OCI-LY7 (cell line): Measurements from ENCODE around the gene CEP63.

Experiments
- EZH2phosphoT487 ChIP-seq: fragments of 200-600 bp; sonication (generic); IDR thresholded peaks from 2 replicates; pipeline ENCODE4 v1.6.1; 2018; ENCODE audit warnings: low read depth, borderline replicate concordance, mild to moderate bottlenecking, mixed run types, antibody characterized with exemption, low read length, moderate library complexity, mixed read lengths
- TF ChIP-seq, protein P1 (sequence below): fragments of 200-600 bp; sonication (generic); conservative IDR thresholded peaks from 2 replicates; pipeline ENCODE4 v1.5.1; 2014; ENCODE audit warnings: mild to moderate bottlenecking, antibody characterized with exemption, low read length, moderate library complexity, mixed read lengths

DNA sequence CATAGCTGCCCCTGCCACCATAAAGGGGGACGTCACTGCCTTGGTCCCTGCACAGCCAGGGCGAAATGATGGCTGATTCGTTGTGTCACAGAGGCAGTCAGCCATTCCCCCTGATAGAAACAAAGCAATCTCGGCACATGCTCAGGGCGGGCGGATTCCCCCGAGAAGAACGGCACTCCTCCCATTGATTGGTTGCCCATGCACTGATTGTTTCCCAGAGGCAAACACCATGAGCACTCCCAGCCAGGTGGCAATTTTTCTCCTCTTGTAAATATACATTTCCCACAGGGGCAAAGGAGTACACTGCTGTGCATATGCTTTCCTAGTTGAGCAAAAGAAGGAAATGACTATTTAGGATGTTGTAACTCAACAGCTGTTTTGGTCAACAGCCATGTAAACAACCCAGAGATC lies 108.5 kb downstream of the CEP63 start:
- TF ChIP-seq, protein P1, sequence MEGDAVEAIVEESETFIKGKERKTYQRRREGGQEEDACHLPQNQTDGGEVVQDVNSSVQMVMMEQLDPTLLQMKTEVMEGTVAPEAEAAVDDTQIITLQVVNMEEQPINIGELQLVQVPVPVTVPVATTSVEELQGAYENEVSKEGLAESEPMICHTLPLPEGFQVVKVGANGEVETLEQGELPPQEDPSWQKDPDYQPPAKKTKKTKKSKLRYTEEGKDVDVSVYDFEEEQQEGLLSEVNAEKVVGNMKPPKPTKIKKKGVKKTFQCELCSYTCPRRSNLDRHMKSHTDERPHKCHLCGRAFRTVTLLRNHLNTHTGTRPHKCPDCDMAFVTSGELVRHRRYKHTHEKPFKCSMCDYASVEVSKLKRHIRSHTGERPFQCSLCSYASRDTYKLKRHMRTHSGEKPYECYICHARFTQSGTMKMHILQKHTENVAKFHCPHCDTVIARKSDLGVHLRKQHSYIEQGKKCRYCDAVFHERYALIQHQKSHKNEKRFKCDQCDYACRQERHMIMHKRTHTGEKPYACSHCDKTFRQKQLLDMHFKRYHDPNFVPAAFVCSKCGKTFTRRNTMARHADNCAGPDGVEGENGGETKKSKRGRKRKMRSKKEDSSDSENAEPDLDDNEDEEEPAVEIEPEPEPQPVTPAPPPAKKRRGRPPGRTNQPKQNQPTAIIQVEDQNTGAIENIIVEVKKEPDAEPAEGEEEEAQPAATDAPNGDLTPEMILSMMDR = no peak
- no peak for TF ChIP-seq EZH2phosphoT487
